Suprapubic skin (tissue), 4 donors: ENCODE results near the gene RPUSD1. TPM values are rescaled to one million over a fixed set of nuclear protein-coding genes. Genes with fewer than 3 reads are reported as not detected.

Source experiments
- DNase-seq, 2 donors: peaks; one replicate each; pipeline ENCODE4 v3.0.0-alpha.2; 2019; ENCODE audit warnings: low spot score in 2 of 2
- H3K27ac ChIP-seq: fragments of 200-600 bp; sonication (generic); one replicate; pipeline ENCODE4 v1.5.1; 2019
- H3K27me3 ChIP-seq: fragments of 200-600 bp; sonication (generic); one replicate; pipeline ENCODE4 v1.5.1; 2019
- H3K36me3 ChIP-seq: fragments of 200-600 bp; sonication (generic); one replicate; pipeline ENCODE4 v1.5.1; 2019
- H3K4me1 ChIP-seq: fragments of 200-600 bp; sonication (generic); one replicate; pipeline ENCODE4 v1.5.1; 2019
- H3K4me3 ChIP-seq: fragments of 200-600 bp; sonication (generic); one replicate; pipeline ENCODE4 v1.5.1; 2019; ENCODE audit warnings: mild to moderate bottlenecking
- H3K9me3 ChIP-seq: fragments of 200-600 bp; sonication (generic); one replicate; pipeline ENCODE4 v1.5.1; 2019
- EP300 ChIP-seq: sonication (generic); formaldehyde crosslinking; IDR thresholded peaks from one replicate; pipeline ENCODE4 v1.6.1; 2017; ENCODE audit warnings: antibody characterized with exemption
- POLR2A ChIP-seq, 2 donors: fragments of 450-650 bp; IDR thresholded peaks; one replicate each; pipeline ENCODE4 v1.6.1; 2017; ENCODE audit warnings: antibody characterized with exemption in 2 of 2, mild to moderate bottlenecking in 2 of 2, moderate library complexity in 2 of 2
- POLR2AphosphoS5 ChIP-seq, 3 donors: sonication (generic); formaldehyde crosslinking; IDR thresholded peaks; one replicate each; pipeline ENCODE4 v1.6.1; 2017; ENCODE audit warnings: antibody characterized with exemption in 3 of 3
- WGBS: methylation state at CpG from one replicate; pipeline ENCODE4 v1.1.5; 2018; 5-methylcytosine and 5-hydroxymethylcytosine counted together
- total RNA-seq, 4 donors: library from RNA; depleted of rRNA; stranded (reverse); fragments of >200 nt; gene quantifications; one replicate each; pipeline ENCODE4 v1.1.0, GENCODE V29; 2016
- TF ChIP-seq, protein P1 (sequence below), 2 donors: fragments of 200-600 bp in 1 of 2; fragments of 450-650 bp in 1 of 2; sonication (generic) in 1 of 2; IDR thresholded peaks; one replicate each; pipeline ENCODE4 v1.5.1; 2016 to 2019; ENCODE audit warnings: antibody characterized with exemption in 2 of 2, mild to moderate bottlenecking in 1 of 2, moderate library complexity in 1 of 2

Gene RPUSD1
- total RNA-seq, 4 donors from 2014 or later: 13.6 to 27.1 (median 21.8) TPM

DNA sequence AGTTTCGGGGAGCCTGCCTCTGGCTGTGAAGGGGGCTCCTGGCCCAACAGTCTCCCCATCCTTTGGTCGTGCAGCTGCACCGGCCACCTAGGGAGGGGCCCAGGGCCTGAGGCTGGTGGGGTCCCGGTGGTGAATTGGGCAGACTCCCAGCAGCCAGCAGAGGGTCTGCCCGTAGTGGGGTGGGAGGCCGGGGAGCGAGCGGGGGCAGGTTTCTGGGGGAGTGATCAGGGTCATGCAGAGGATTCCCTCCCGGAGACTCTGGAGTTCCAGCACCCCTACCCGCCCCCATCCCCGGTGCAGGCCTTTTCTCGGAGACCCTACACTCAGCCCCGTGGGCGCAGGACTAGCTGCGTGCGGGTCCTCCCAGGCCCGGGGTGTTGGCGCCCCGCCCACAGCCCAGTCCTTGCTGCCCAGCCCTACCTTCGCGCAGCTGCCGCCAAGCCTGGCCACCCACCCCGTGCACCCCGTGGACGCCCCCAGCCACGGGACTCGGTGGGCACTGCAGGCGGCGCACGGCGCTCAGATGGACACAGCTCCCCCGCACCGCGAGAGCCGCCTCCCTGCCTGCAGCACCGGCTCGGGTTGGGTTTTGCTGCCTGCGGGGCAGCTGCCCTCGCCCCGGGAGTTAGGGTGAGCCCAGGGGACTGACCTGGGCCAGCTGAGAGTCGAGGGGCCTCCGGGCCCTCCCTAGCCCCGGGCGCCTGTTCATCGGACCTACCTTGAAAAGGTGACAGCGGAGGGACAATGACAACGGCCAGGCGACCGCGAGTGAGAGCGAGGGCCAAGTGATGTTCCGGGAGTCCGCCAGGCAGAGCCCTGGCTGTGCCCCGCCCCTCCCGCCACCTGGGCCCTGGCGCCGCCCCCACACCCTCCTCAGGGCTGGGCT is 12.0 kb upstream of the RPUSD1 start, which contains the start of gene GNG13:
TSS of gene GNG13 (minus strand) at position 787 of the 886 bp plus-strand sequence. CDS start 1,657 bp downstream, outside the sequence.
- Histone ChIP-seq H3K4me1 (peaks cover 5% of the 10 kb centered on the region), H3K36me3 (no peaks in the 10 kb centered on the region), H3K27me3 (peaks cover 76% of the 10 kb centered on the region), H3K4me3 (no peak within 1 kb of the TSS), H3K27ac (no peak within 1 kb of the TSS), H3K9me3 (no peaks in the 10 kb centered on the region)
- WGBS: no CpG with 5 or more reads among the region's 57 CpGs
- TF ChIP-seq EP300 (no peak), POLR2A (IDR thresholded peaks at IDR 0.05) (no peak), POLR2AphosphoS5 (IDR thresholded peaks at IDR 0.05) (no peak)
- TF ChIP-seq, protein P1, sequence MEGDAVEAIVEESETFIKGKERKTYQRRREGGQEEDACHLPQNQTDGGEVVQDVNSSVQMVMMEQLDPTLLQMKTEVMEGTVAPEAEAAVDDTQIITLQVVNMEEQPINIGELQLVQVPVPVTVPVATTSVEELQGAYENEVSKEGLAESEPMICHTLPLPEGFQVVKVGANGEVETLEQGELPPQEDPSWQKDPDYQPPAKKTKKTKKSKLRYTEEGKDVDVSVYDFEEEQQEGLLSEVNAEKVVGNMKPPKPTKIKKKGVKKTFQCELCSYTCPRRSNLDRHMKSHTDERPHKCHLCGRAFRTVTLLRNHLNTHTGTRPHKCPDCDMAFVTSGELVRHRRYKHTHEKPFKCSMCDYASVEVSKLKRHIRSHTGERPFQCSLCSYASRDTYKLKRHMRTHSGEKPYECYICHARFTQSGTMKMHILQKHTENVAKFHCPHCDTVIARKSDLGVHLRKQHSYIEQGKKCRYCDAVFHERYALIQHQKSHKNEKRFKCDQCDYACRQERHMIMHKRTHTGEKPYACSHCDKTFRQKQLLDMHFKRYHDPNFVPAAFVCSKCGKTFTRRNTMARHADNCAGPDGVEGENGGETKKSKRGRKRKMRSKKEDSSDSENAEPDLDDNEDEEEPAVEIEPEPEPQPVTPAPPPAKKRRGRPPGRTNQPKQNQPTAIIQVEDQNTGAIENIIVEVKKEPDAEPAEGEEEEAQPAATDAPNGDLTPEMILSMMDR (IDR thresholded peaks at IDR 0.05): no peak
- DNase-seq: no peak

DNA sequence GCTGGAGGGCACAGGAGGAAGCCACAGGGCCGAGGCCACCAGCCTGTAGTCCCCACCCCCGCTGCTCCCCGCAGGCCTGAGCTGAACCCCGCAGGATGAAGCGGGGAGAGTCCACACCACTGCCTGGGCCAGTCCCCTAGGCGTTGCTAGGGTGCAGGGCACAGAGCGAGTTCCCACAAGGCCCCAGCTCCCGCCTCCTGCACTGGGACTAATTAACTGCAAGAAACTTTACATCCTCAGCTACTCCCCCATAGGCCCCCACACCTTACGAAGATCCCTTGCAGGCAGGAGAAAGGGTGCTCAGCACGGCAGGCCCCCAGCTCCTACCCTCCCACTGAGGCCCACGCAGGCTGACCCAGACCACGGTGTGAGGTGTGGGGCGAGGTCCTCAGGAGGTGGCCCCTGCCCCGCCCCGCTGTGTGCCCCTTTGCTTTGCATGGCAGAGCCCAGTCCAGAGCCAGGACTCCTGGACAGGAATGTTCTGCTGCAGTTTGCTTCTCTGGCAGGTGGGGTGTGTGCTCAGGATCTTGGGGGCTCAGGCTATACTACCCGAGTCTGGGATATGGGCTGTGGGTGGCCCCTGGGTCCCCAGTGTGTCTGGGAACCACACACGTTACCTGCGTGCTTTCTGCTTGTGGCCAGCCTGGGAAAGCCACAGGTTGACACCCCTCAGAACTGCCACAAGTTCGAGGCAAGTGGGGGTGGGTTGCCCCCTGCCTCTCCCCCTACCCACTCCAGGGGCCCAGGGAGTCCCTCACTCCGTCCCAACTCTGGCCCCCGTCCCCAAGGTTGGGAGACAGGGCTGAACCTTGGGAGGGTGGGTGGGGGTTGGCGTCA is 11.1 kb upstream of the RPUSD1 start:
- WGBS: 58% methylated on average over 15 of the region's 22 CpGs

DNA sequence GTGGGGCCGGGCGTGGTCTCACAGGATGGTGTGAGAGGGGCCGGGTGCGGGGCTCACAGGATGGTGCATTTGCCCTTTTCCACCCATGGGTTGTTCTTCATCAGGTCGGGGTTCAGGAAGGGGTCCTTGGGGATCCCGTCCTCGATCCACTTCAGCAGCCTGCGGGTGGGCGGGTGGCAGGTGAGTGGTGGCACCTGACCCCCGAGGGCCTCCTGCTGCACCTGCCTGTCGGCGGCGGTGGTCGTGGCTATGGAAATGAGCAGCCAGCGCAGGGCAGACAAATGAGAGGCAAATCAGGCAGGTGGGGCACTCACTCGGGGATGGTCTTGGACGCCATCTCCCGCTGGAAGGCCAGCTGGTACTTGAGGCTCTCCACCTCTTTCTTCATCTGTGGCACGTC is 10.5 kb upstream of the RPUSD1 start:
- 81% methylated on average over 14 of the region's 19 CpGs for WGBS
- Histone ChIP-seq H3K4me1 (peaks cover 5% of the 10 kb centered on the region), H3K36me3 (peaks cover 2% of the 10 kb centered on the region), H3K4me3 (no peak overlapping the region), H3K27ac (no peak overlapping the region), H3K9me3 (no peaks in the 10 kb centered on the region), H3K27me3 (peaks cover 71% of the 10 kb centered on the region)
- no peak for DNase-seq
- TF ChIP-seq POLR2A (IDR thresholded peaks at IDR 0.05): no peak
- TF ChIP-seq EP300: no peak
- TF ChIP-seq, protein P1 (IDR thresholded peaks at IDR 0.05): no peak
- no peak for TF ChIP-seq POLR2AphosphoS5 (IDR thresholded peaks at IDR 0.05)

More for the DNA sequence above, 11.1 kb upstream of the RPUSD1 start:
- no peaks in the 10 kb centered on the region for H3K36me3 ChIP-seq
- no peaks in the 10 kb centered on the region for H3K9me3 ChIP-seq
- no peak for TF ChIP-seq POLR2AphosphoS5 (IDR thresholded peaks at IDR 0.05)
- TF ChIP-seq, protein P1 (IDR thresholded peaks at IDR 0.05): no peak
- no peak for TF ChIP-seq EP300
- TF ChIP-seq POLR2A (IDR thresholded peaks at IDR 0.05): no peak
- peaks cover 5% of the 10 kb centered on the region for H3K4me1 ChIP-seq
- H3K4me3 ChIP-seq: no peak overlapping the region
- no peak for DNase-seq
- H3K27me3 ChIP-seq: peaks cover 71% of the 10 kb centered on the region
- no peak overlapping the region for H3K27ac ChIP-seq

DNA sequence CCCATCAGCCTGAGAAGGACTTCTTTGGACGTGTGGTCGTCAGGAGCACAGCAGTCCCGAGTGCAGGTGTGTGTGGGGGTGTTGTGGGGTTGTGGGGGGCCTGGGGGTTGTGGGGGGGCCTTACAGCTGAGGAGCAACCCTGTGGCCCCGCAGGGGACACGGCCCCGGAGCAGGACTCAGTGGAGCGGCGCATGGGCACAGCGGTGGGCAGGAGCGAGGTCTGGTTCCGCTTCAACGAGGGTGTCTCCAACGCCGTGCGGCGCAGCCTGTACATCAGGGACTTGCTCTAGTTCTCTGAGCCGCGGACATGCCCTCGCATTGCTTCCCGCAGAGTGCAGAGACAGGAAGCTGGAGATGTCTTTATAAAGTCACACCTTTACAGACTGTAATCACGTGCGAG is 9.5 kb upstream of the RPUSD1 start:
- DNase-seq: no peak
- H3K4me3 ChIP-seq: no peak overlapping the region
- peaks cover 5% of the 10 kb centered on the region for H3K4me1 ChIP-seq
- 99% methylated on average over 19 of the region's 22 CpGs for WGBS
- no peak for TF ChIP-seq POLR2A (IDR thresholded peaks at IDR 0.05)
- TF ChIP-seq, protein P1 (IDR thresholded peaks at IDR 0.05): no peak
- TF ChIP-seq EP300: no peak
- no peak for TF ChIP-seq POLR2AphosphoS5 (IDR thresholded peaks at IDR 0.05)
- no peak overlapping the region for H3K27ac ChIP-seq
- no peaks in the 10 kb centered on the region for H3K9me3 ChIP-seq
- H3K36me3 ChIP-seq: peaks cover 11% of the 10 kb centered on the region
- peaks cover 62% of the 10 kb centered on the region for H3K27me3 ChIP-seq

DNA sequence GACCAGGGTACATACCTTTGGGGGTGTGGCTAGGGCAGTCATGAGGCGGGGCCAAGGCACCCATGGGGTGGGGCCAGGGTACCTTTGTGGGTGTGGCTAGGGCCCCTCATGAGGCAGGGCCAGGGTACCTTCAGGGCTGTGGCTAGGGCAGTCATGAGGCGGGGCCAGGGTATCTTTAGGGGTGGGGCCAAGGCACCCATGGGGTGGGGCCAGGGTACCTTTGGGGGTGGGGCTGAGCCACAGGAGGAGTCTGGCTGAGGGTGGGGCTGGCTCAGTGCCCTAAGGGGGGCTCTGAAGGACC is 8.9 kb upstream of the RPUSD1 start:
- no peak overlapping the region for H3K4me3 ChIP-seq
- H3K27me3 ChIP-seq: peaks cover 56% of the 10 kb centered on the region
- TF ChIP-seq, protein P1 (IDR thresholded peaks at IDR 0.05): no peak
- TF ChIP-seq POLR2AphosphoS5 (IDR thresholded peaks at IDR 0.05): no peak
- no peak for TF ChIP-seq EP300
- TF ChIP-seq POLR2A (IDR thresholded peaks at IDR 0.05): no peak
- H3K9me3 ChIP-seq: no peaks in the 10 kb centered on the region
- DNase-seq: no peak
- peaks cover 5% of the 10 kb centered on the region for H3K4me1 ChIP-seq
- H3K36me3 ChIP-seq: peaks cover 15% of the 10 kb centered on the region
- no peak overlapping the region for H3K27ac ChIP-seq
- 80% methylated on average over 1 of the region's 2 CpGs for WGBS
